ENCODE results near the gene RNF43. TPM values are rescaled to one million over a fixed set of nuclear protein-coding genes. Genes with fewer than 3 reads are reported as not detected.
A peak's percentile ranks its signal among the peaks of the same experiment; 100 is the strongest.

The RNF43 gene
- not detected for total RNA-seq (ENCODE audit: unreplicated experiment)
- long read RNA-seq, partial matches to known transcripts, result 1 of 1 reads
- long read RNA-seq, other reads (novel, unspliced or antisense), result 0 of 1 reads

DNA sequence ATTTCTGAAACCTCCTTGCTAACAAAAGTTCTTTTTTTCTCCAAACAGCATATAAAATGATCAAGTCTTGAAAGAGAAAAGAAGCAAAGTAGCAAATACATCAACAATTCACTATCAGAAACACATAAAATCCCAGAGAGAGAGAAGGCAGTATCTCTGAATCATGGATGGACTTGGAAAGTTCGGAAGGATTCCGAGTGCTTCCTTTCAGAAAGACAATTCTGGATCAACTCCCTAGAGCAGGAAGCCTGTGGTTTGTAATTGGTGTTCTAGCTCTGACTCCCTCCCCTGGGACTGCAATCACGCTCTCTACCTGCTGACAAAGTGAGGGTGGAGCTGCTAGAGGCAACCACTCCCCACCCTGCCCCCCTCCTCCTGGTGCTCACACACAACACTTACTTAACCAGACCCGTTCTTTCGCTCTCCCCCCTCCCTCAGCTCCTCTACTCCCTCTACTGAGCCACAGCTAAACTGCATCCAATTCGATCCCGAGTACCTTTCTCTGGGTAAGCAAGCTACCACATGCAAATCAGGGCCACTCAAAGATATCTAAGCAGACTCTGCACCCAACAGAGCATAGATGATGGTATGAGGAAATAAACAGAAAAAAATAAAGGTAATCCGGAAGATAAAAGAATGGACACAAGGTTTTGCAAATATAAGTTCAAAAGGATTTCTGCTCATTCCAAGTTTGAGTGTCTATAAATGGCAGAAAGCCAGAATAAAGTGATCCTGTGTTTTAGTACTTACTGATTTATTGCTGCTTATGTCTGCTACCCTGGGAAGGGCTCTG is at the start of gene RNF43:
Gene RNF43 (minus strand): TSS at position 235 of the 793 bp plus-strand sequence. CDS start 1,957 bp downstream, outside the sequence.
- TF ChIP-seq, protein P1, sequence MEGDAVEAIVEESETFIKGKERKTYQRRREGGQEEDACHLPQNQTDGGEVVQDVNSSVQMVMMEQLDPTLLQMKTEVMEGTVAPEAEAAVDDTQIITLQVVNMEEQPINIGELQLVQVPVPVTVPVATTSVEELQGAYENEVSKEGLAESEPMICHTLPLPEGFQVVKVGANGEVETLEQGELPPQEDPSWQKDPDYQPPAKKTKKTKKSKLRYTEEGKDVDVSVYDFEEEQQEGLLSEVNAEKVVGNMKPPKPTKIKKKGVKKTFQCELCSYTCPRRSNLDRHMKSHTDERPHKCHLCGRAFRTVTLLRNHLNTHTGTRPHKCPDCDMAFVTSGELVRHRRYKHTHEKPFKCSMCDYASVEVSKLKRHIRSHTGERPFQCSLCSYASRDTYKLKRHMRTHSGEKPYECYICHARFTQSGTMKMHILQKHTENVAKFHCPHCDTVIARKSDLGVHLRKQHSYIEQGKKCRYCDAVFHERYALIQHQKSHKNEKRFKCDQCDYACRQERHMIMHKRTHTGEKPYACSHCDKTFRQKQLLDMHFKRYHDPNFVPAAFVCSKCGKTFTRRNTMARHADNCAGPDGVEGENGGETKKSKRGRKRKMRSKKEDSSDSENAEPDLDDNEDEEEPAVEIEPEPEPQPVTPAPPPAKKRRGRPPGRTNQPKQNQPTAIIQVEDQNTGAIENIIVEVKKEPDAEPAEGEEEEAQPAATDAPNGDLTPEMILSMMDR (IDR thresholded peaks at IDR 0.05; ENCODE audit: partially characterized antibody, unreplicated experiment), result peak; percentile 53
- Mint-ChIP-seq H3K27ac (ENCODE audit: unreplicated experiment) (no peak within 1 kb of the TSS), H3K9me3 (ENCODE audit: unreplicated experiment) (no peaks in the 10 kb centered on the region), H3K4me1 (ENCODE audit: low read depth, unreplicated experiment) (peaks cover 4% of the 10 kb centered on the region), H3K36me3 (ENCODE audit: unreplicated experiment) (no peaks in the 10 kb centered on the region), H3K4me3 (ENCODE audit: unreplicated experiment) (peak within 1 kb of the TSS; percentile 74), H3K27me3 (ENCODE audit: unreplicated experiment) (no peaks in the 10 kb centered on the region)
- peak; percentile 74 for DNase-seq

DNA sequence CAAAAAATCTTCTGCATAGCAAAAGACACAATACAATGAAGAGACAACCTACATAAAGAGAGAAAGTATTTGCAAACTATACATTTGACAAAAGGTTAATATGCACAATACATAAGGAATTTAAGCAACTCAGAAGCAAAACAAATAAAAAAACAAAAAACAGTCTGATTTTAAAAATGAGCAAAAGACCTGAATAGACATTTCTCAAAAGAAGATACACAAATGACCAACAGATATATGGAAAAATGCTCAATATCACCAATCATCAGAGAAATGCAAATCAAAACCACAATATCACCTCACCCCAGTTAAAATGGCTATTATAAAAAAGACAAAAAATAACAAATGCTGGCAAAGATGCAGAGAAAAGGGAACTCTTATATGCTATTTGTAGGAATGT is 38.2 kb upstream of the RNF43 start:
- Mint-ChIP-seq H3K4me1 (ENCODE audit: low read depth, unreplicated experiment) (no peaks in the 10 kb centered on the region), H3K4me3 (ENCODE audit: unreplicated experiment) (no peak overlapping the region), H3K27ac (ENCODE audit: unreplicated experiment) (no peak overlapping the region), H3K9me3 (ENCODE audit: unreplicated experiment) (no peaks in the 10 kb centered on the region), H3K36me3 (ENCODE audit: unreplicated experiment) (no peaks in the 10 kb centered on the region), H3K27me3 (ENCODE audit: unreplicated experiment) (no peaks in the 10 kb centered on the region)
- DNase-seq, result no peak
- TF ChIP-seq, protein P1 (IDR thresholded peaks at IDR 0.05; ENCODE audit: partially characterized antibody, unreplicated experiment), result no peak

DNA sequence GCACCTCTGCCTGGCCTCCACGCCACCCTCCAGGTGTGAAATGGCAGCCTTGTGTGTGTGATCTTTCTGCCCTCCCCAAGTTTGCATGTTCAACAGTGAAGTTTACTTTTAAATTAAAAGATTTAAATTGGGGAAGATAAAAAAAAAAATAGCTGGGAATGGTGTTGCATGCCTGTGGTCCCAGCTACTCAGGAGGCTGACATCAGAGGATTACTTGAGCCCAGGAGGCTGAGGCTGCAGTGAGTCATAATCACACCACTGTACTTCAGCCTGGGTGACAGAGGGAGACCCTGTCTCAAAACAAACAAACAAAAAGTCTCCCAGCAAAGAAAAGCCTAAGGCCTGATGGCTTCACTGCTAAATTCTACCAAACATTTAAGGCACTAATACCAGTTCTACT is 35.4 kb upstream of the RNF43 start:
- DNase-seq, result no peak
- Mint-ChIP-seq H3K9me3 (ENCODE audit: unreplicated experiment) (peaks cover 3% of the 10 kb centered on the region), H3K27me3 (ENCODE audit: unreplicated experiment) (no peaks in the 10 kb centered on the region), H3K36me3 (ENCODE audit: unreplicated experiment) (peaks cover 4% of the 10 kb centered on the region), H3K4me1 (ENCODE audit: low read depth, unreplicated experiment) (no peaks in the 10 kb centered on the region), H3K27ac (ENCODE audit: unreplicated experiment) (no peak overlapping the region), H3K4me3 (ENCODE audit: unreplicated experiment) (no peak overlapping the region)
- TF ChIP-seq, protein P1 (IDR thresholded peaks at IDR 0.05; ENCODE audit: partially characterized antibody, unreplicated experiment), result no peak

DNA sequence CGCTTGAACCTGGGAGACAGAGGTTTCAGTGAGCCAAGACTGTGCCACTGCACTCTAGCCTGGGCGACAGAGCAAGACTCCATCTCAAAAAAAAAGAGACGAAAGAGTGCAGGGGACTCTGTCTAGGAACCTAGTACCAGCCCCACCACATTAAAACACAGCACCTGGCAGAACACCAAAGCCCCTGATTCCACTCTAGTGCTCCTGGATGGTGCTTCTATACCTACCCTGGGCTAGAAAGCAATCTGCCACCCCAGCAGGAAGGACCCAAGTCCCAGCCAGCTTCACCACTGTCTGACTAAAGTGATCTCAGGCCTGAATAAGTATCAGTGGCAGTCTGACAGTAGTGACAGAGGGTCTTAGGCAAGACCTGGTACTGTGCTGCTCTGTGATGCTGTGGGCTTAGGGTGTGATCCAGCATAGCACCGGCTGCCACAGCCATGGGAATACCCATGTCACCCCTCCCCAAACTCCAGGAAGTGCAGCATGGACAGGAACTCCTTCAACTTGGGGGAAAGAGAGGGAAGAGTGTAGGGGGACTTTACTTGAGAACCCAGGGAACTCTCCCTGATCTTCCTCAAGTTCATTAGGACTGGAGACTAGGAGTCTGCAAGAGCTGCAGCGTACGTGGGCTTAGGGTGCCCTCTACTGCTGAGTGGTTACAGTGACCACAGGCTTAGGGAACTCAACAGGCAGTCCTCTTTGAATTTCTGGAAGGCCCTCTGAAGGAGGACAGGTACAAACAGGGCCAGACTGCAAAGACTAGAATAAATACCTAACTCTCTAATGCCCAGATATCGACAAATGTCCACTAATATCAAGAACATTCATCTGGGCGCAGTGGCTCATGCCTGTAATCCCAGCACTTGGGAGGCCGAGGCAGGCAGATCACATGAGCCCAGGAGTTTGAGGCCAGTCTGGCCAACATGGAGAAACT is 30.0 kb upstream of the RNF43 start:
- H3K36me3 Mint-ChIP-seq (ENCODE audit: unreplicated experiment), result peaks cover 4% of the 10 kb centered on the region
- H3K4me3 Mint-ChIP-seq (ENCODE audit: unreplicated experiment), result no peak overlapping the region
- no peaks in the 10 kb centered on the region for H3K4me1 Mint-ChIP-seq (ENCODE audit: low read depth, unreplicated experiment)
- DNase-seq, result peak; percentile 81
- TF ChIP-seq, protein P1 (IDR thresholded peaks at IDR 0.05; ENCODE audit: partially characterized antibody, unreplicated experiment), result peak; percentile 37
- no peak overlapping the region for H3K27ac Mint-ChIP-seq (ENCODE audit: unreplicated experiment)
- no peaks in the 10 kb centered on the region for H3K27me3 Mint-ChIP-seq (ENCODE audit: unreplicated experiment)
- peaks cover 3% of the 10 kb centered on the region for H3K9me3 Mint-ChIP-seq (ENCODE audit: unreplicated experiment)
